NCI-H345 treated with DMSO at 0.1 percent for 48 hours (cell line): ENCODE measurements around the gene ZFP36.

Experiments used
- DNase-seq: peaks from one replicate; lab custom pipeline; 2025; ENCODE audit not compliant: unreplicated experiment; lab: John Stamatoyannopoulos, UW

Gene ZFP36

DNA sequence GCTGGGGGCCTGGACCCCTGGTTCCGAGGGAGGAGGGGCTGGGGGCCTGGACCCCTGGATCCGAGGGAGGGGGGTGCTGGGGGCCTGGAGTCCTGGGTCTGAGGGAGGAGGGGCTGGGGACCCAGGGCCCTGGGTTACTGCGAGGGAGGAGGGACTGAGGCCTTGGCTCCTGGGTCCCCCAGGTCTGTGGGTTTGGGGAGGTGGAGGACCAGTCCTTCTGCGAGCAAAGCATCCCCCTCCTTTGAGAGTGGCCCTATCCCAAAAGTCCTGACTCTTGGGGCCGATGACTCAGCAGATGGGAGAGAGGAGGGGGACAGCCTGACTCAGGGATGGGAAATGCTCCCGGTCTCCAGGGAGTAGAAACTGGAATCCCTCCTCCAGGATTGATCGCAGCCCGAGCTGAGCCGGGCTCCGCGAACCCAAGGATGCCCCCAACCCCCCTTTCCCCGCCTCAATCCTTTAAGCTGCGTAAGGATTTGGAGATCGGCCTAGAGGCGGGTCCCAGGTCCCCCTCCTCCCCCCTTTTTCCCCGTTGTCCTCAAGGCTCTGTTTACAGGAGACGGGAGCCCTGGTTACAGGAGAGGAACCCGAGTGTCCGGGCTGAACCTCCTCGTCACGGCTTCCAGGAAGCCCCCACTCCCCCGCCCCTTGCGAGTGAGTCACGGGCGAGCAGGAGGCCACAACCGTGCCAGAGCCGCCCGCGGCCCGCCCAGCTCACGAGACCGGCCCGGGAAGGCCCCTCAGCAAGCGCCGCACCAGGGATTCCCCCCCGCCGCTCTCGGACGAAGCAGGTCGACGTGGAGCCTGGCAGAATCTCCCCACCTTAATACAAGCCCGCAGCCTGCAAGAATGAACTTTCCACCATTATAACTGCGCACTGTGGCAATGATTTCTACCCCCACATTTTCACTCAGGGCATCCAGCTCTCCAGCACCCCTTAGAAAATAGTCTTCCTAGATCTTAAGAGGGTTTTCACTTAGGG is 3.0 kb upstream of the ZFP36 start:
- no peak for DNase-seq

DNA sequence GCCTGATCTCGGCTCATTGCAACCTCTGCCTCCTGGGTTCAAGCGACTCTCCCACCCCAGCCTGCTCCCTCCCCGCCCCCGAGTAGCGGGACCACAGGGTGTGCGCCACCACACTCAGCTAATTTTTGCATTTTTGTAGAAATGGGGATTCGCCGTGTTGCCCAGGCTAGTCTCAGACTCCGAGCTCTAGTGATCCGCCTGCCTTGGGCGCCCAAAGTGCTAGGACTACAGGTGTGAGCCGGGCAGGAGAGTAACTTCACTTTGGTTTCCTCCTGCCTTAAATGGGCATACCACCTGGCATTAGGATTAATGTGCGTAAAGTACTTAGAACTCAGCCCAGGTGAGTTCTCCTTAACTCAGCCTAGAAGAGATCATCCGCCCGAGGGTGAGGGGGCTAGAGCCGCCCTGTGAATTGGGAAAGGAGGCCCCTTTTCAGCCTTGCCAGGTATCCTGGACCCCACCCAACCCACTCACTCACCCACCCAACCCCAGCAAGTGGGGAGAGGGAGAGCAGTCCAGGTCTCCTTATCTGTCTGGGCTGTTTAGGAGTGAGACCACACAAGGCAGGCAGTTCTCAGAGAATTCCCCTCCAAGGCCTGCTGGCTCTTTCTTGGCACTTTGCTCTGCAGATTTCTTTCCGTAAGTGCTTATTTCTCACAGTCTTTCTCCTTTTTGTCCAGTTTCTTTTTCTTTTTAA is 1.2 kb upstream of the ZFP36 start:
- DNase-seq = no peak

DNA sequence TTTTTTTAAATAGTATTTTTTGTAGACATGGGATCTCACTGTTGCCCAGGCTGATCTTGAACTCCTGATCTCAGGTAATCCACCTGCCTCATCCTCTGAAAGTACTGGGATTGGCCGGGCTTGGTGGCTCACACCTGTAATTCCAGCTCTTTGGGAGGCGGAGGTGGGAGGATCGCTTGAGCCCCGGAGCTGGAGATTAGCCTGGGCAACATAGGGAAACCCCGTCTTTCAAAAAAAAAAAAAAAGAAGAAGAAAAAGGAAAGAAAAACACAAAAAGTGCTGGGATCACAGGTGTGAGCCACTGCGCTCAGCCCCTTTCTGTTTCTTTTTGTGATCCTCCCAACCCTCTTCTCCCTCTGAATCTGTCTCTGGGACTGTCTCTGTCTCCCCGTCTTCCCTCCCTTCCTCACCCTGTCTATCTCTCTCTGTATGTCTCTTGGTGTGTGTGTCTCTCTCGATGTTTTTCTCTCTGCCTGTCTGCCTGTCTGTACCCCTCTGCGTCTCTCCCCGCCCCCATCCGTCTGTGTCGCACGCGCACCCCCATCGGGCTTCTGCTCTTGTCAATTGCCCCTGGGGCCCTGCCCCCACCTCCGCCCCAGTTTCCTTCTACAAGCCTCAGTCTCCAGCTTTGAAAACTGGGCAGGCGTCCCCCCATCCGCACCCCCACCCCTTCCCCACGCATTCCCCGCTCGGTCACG is 540 bp upstream of the ZFP36 start:
- peak; percentile 69 for DNase-seq

DNA sequence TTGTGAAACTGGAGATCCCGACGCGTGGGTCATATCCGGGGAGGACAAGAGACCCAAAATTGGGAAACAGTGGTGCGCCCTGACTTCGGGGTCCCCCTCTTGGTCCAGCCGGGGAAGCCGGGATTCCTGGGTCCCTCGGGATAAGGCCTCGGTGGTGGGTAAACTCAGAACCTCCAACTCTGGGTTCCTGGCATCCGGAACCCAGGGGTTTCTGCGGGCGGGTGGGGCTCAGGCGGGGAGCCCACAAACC is 688 bp downstream of the ZFP36 start:
- no peak for DNase-seq

DNA sequence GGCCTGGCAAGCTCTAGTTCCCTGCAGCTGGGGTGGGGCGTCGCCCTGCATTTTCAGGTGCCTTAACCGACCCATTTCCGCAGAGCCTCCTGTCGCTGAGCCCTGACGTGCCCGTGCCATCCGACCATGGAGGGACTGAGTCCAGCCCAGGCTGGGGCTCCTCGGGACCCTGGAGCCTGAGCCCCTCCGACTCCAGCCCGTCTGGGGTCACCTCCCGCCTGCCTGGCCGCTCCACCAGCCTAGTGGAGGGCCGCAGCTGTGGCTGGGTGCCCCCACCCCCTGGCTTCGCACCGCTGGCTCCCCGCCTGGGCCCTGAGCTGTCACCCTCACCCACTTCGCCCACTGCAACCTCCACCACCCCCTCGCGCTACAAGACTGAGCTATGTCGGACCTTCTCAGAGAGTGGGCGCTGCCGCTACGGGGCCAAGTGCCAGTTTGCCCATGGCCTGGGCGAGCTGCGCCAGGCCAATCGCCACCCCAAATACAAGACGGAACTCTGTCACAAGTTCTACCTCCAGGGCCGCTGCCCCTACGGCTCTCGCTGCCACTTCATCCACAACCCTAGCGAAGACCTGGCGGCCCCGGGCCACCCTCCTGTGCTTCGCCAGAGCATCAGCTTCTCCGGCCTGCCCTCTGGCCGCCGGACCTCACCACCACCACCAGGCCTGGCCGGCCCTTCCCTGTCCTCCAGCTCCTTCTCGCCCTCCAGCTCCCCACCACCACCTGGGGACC is 1.2 kb downstream of the ZFP36 start:
- DNase-seq = no peak

DNA sequence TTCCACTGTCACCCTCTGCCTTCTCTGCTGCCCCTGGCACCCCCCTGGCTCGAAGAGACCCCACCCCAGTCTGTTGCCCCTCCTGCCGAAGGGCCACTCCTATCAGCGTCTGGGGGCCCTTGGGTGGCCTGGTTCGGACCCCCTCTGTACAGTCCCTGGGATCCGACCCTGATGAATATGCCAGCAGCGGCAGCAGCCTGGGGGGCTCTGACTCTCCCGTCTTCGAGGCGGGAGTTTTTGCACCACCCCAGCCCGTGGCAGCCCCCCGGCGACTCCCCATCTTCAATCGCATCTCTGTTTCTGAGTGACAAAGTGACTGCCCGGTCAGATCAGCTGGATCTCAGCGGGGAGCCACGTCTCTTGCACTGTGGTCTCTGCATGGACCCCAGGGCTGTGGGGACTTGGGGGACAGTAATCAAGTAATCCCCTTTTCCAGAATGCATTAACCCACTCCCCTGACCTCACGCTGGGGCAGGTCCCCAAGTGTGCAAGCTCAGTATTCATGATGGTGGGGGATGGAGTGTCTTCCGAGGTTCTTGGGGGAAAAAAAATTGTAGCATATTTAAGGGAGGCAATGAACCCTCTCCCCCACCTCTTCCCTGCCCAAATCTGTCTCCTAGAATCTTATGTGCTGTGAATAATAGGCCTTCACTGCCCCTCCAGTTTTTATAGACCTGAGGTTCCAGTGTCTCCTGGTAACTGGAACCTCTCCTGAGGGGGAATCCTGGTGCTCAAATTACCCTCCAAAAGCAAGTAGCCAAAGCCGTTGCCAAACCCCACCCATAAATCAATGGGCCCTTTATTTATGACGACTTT is 2.0 kb downstream of the ZFP36 start:
- peak; percentile 53 for DNase-seq

DNA sequence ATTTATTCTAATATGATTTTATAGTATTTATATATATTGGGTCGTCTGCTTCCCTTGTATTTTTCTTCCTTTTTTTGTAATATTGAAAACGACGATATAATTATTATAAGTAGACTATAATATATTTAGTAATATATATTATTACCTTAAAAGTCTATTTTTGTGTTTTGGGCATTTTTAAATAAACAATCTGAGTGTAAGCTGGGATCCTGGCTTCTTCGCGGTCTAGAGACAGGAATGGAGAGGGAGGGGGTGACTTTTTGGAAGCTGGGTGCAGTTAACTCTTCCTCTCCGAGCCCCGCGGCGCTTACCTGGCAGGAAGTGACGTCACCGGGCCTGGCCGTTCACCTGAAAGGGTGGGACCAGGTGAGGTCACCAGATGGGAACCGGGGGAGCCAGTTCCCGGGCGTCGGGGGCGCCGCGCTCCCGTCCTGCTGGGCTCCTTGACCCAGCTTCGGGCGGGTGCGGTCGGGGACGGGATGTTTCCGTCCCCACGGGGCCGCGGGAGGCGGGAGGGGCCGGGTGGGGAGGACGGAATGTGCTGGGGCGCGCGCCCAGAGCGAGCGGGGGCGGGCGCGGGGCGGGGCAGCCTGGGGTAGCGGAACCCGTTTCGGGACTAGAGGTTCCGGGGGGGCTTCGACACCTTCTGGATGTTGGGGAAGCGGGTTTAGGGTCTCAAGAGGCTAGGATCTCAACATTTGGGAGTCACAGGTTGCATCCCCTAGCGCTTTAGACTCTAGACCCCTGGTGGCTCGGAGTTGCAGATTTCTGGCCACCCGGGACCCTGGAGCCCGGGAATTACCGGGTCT is 2.8 kb downstream of the ZFP36 start:
- DNase-seq = peak; percentile 100

DNA sequence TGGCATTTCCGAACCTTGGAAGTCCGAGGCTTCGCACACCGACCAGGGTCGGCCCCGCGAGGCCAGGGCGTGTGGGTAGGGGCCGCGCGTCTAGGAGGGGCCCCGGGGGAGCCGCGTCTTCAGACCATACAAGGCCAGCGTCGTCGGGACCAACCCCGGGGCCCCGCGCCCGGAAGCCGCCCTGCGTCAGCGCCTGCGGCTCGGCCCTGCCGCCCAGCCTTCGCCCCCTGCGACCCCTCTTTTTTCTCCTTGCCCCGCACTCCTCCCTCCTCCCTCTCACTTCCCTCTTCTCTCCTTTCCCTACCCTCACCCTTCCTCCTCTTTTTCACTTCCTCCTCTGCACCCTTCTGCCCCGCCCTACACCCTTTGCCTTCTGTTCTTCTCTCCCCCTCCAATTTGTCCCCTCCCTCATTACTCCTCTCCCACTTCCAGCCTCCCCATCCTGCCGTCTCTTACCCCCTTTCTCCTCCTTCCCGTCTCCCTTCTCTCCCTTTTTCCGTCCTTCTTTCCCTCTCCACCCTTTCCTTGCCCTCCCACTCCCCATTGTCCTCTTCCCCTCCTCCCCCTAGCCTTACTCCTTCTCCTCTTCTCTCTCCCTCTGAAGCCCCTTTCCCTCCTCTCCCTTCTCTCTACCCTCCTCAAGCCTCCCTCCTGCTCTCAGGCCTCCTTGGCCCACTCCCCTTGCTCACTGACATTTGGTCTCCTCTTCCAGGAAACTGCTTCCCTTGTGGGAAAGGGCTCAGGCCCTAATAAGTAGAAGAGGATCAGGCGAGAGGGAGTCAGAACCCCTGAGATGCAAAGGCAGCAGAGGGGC is 3.6 kb downstream of the ZFP36 start:
- no peak for DNase-seq

DNA sequence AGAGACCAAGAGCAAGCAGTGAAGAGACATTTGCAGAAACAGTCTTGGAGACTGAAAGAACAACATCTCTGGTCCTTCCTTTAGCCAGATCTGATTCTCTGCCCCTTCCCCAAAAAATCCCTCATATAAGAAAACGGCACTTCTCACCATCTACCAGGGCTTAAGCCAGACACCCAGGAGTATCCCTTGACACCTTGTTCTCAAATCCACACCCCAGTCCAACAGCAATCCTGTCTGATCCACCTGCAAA is 4.1 kb downstream of the ZFP36 start:
- DNase-seq = no peak

DNA sequence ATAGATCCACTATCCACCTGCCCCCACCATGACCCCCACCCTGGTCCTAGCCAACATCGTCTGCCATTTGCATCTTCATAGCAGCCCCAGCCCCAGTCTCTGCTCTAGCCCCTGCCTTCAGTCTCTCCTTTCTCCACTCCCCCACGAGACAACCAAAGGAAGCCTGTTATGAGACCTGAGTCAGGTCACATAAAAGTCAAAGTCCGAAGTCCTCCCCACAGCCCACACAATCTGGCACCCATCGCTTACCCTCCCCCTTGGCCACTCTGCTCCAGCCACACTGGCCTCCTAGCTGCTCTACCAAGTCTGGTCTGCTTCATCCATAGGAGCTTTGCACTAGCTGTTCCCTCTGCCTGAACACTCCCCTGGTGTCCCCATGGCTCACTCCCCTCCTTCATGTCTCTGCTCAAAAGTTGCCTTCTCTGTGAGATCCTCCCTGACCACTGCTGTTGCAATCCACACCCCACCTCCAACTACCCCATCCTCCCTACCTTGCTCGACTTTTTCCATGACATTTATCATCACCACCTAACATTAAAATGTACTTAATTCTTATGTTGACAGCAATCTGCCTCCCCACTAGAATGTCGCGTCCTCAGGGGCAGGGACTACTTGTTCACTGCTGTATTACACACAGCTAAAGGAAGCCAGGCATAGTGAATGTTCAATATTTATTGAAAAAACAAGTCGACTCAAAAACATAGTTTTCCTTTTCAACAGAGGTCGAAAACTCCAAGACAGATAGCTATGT is 4.6 kb downstream of the ZFP36 start:
- no peak for DNase-seq

DNA sequence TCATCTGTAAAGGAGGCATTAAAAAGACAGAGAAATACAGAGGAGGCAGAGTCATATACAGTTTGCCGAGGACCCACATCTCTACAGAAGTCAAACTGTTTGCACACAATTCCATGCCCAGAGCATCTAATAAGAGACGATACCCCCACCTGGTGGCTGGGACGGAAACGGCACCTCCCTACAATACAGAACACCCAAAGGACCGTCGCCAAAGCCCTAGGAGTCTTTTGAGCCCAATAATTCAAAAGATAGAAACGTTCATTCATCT is 5.1 kb downstream of the ZFP36 start:
- DNase-seq = peak; percentile 99

DNA sequence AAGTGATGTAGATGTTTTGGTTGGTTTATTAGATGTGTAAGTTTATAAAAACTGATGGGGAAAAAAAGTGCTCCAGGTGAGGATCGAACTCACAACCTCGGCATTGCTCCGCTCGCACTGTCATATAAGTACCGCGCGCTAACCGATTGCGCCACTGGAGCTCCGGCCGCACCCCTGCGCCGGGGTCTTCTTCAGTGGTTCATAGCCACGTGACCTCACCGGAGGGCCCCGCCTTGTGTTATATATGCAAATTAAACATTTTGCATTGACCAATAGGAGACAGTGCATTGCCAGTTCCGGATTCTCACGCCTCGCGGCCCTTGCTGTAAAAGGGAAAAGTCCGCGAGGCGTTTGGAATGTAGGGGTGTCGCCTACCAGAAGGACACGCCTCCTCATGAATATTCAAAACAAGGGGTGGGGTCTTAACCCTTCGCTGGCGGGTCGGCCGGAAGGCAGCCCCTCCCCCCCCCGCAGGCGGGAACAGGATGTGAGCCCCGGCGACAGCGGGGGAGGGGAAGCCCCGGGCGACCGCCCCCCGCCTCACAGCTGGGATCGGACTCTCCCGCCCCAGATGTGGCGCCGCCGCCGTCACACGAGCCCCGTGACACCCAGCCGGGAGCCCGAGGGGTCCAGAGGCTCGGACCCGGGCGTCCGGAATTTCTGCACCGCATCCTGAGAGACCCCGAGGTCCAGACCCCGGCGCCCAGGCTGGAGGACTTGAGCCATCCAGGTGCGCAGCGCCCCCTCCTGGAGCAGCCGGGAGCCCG is 5.6 kb downstream of the ZFP36 start, which contains the start of gene PLEKHG2:
Gene PLEKHG2, plus strand, starts transcription at position 570 of the 767 bp plus-strand sequence. CDS start 1,418 bp downstream, outside the sequence.
- peak; percentile 100 for DNase-seq

DNA sequence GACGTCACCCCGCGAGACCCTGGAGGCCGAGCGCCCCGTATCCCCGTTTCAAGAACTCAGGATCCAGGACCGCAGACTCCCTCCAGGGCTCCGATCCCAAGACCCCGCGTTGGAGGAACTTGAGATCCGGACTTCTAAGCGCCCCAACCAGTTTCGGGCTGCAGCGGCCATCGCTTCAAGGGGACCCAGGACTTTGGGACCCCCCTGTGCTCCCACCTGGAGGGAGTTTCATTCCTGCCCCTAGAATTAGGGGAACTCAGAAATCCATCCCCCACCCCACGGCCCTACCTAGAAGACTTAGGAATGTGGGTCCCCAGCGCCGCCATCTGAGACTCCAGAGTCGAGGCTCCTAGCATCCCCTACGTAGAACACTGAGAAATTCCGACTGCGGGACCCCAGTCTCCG is 6.2 kb downstream of the ZFP36 start:
- DNase-seq = no peak

DNA sequence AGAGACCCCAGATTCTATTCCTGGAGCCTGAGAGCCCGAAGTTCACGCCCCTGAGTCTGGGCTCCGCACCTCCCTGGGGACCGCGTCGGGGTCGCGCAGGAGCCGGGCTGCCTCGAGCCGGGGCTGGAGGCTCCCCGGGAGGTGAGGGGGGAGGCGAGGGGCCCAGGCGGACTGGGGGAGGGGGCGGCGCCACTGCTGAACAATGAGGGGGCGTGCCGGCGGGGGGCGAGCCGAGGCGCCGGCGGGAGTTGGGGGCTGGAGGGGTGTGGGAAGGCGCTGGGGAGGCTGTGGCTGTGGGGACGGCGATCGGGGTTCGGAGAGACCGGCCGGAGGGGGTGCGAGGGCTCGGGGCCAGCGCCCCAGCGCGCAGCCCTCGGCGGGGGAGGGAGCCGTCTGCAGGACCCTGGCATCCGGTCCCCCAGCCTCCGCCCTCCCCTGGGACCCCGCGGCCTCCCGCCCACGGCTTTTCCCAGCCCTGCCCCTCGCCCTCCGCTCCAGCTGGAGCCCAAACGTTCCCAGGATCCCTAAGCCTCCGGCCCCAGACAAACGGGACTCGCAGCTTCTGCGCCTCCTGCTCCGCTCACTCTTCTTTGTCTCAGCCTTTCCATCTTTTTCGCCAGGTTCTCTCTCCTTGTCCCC is 6.7 kb downstream of the ZFP36 start:
- DNase-seq = peak; percentile 62

DNA sequence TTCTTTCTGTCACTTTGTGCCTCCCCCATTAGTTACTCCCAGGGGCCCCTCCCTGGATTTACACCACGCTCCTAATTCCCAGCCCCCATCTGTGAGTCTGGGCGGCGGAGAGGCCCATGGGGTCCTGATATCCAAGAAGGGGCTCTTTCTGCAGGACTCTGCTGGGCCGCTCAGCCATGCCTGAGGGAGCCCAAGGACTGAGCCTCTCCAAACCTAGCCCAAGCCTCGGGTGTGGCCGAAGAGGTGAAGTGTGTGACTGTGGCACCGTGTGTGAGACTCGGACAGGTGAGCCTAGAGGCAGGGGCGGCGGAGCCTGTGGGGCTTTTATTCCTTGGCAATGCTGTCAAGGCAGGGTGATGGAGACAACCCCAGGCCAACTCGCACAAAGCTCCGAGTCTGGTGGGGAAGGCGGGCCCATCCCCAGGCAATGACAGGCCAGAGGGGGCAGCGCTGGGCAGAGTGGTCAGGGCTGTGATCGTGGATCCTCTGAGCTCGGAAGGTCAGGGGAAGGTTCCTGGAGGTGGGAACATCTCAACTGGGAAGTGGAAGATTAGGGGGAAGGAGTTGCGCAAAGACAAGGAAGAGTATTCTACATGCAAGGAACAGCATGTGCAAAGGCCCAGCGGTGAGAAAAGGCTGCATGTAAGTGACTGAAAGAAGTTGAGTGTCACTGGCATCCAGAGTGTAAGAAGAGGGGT is 7.4 kb downstream of the ZFP36 start:
- no peak for DNase-seq
